GM04503 (cell line): ENCODE results near the gene MAZ.
A peak's percentile ranks its signal among the peaks of the same experiment; 100 is the strongest.

Experiments
- DNase-seq: peaks from one replicate; pipeline ENCODE4 v3.0.0-alpha.2; 2012; ENCODE audit warnings: low read depth

Gene MAZ

DNA sequence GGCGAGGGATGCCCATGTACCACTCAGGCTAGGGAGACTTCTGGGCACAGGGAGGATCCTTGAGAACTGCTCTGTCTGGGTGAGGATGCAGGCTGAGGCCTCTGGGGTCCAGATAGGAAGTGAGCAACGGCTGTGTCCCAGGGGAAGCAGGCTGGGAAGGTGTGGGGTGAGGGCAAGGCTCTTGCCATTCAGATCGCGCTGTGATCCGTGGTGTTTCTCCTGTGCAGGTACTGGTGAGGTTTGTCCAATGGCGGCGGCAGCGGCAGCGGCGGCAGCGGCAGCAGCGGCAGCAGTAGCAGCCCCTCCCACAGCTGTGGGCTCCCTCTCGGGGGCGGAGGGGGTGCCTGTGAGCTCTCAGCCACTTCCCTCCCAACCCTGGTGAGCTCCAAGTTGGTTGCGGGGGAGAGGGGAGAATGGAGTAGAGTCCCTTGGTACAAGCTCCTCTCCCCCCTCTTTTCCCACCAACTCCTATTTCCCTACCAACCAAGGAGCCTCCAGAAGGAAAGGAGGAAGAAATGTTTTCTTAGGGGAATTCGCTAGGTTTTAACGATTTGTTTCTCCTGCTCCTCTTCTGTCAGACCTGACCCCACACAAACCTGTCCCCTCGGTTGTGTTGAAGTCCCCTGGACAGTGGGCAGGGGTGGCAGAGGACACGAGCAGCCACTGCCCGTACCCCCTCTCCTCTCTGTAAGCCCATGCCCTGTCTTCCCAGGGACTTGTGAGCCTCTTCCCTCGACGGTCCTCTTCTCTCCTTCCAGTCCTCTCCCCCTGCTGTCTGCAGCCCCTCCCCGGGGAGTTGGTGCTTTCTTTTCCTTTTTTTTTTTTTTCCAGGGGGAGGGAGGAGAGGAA, 3.7 kb downstream of the MAZ start:
- no peak for DNase-seq

DNA sequence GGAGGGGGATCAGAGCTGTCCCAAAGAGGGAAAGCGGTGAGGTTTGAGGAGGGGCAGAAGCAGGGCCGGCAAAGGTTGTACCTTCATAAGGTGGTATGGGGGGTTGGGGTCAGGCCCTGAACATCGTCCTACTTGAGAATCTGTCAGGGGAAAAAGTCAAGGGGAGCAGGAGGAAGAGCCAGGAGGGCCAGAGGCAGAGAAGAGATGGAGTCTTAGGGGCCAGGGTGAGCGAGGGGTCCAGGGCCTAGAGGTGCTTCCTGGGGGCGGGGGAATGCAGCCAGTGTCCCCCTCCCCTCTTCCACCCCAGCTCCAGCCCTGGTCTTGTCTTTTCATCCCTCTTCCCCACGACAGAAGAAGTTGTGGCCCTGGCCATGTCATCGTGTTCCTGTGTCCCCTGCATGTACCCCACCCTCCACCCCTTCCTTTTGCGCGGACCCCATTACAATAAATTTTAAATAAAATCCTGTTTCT, 4.4 kb downstream of the MAZ start:
- DNase-seq = no peak

- DNase-seq = peak; percentile 89
Observed at GRCh38 chr16:29811170-29811895, 5.0 kb downstream of the MAZ start.

- no peak for DNase-seq
Observed at GRCh38 chr16:29811896-29812665, 5.8 kb downstream of the MAZ start, which contains the start of gene PRRT2. TSS of gene PRRT2 (plus strand) at chr16:29812193. CDS start at chr16:29813055, 862 bp downstream.

DNA sequence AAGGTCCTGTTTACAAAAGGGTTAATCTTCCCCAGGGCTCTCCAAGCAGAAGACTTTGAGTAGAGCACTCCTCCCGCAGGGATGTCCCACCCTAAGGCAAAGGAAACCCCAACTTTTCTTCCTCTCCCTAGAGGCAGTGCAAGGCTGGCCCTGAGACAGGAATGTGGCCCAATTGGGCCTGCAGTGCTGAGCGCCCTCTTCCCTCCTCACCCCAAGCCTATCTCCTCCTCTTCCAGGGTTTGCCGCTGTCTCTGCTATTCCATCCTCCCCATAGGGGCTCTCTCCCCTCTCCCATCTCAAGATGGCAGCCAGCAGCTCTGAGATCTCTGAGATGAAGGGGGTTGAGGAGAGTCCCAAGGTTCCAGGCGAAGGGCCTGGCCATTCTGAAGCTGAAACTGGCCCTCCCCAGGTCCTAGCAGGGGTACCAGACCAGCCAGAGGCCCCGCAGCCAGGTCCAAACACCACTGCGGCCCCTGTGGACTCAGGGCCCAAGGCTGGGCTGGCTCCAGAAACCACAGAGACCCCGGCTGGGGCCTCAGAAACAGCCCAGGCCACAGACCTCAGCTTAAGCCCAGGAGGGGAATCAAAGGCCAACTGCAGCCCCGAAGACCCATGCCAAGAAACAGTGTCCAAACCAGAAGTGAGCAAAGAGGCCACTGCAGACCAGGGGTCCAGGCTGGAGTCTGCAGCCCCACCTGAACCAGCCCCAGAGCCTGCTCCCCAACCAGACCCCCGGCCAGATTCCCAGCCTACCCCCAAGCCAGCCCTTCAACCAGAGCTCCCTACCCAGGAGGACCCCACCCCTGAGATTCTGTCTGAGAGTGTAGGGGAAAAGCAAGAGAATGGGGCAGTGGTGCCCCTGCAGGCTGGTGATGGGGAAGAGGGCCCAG, 6.7 kb downstream of the MAZ start:
- no peak for DNase-seq

DNA sequence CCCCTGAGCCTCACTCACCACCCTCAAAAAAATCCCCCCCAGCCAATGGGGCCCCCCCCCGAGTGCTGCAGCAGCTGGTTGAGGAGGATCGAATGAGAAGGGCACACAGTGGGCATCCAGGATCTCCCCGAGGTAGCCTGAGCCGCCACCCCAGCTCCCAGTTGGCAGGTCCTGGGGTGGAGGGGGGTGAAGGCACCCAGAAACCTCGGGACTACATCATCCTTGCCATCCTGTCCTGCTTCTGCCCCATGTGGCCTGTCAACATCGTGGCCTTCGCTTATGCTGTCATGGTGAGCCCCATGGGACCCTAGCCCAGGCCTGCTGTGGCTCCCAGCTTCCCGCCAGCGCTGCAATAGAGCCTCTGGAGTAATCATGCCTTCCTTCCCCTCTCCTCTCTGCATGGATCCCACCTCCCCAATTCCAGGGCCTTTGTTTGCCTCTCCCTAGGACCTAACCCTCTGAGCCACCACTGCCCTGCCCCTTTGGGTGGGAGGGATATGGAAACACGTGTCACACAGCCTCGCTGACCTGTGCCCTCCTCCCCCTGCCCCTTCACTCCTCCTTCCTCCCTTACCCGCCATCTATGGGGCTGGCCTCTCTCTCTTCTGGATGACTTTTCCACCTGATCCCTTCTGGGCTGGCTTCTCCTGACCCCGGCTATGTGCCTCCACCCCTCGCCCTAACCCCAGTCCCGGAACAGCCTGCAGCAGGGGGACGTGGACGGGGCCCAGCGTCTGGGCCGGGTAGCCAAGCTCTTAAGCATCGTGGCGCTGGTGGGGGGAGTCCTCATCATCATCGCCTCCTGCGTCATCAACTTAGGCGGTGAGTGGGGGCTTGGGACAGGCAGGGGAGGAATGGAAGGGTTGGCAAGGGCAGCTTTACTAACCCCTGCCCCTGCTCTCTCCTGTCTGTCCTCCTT, 7.6 kb downstream of the MAZ start:
- no peak for DNase-seq

DNA sequence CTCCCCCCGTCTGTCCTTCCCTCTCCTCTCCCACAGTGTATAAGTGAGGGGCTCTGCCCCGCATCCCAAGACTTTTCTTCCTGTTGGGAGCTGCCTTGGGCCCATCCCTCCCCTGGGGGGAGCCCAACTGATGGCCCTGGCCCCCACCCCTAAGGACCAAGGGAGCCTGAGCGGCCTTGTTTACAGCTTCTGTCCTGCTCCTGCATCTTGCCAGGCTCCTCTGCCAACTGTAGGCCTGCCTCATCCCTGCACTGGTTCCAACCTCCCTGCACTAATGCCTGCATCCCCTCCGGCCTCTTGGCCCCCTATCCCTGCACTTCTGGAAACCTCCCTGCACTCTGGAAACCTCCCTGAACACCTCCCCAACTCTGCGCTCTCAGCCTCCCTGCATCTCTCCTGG, 8.3 kb downstream of the MAZ start:
- DNase-seq = no peak

GRCh38 chr16:29815032-29815721, 8.8 kb downstream of the MAZ start:
- DNase-seq = no peak

- peak; percentile 94 for DNase-seq
Observed at GRCh38 chr16:29815793-29816693, 9.7 kb downstream of the MAZ start, which contains the start of gene PAGR1. TSS of gene PAGR1 (plus strand) at chr16:29816152. CDS start at chr16:29816526, 374 bp downstream.

DNA sequence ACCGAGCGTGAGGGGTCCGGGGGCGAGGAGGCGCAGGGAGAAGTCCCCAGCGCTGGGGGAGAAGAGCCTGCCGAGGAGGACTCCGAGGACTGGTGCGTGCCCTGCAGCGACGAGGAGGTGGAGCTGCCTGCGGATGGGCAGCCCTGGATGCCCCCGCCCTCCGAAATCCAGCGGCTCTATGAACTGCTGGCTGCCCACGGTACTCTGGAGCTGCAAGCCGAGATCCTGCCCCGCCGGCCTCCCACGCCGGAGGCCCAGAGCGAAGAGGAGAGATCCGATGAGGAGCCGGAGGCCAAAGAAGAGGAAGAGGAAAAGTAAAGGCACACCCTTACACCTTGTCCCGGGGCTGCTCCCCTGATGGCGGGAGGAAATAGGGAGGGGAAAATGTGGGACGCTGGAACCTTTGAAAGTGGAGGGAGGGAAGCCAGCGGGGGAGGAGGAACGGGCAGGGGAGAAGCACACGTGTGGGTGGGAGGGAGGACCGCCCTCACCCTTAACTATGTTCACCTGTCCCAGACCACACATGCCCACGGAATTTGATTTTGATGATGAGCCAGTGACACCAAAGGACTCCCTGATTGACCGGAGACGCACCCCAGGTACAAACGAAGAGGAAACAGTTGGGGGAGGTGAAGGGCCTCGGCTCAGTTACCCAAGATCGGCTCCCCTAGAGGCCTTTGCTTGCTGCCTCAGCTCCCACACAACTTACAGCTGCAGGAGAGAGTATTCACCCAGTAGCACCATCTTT, 10.5 kb downstream of the MAZ start:
- no peak for DNase-seq

DNA sequence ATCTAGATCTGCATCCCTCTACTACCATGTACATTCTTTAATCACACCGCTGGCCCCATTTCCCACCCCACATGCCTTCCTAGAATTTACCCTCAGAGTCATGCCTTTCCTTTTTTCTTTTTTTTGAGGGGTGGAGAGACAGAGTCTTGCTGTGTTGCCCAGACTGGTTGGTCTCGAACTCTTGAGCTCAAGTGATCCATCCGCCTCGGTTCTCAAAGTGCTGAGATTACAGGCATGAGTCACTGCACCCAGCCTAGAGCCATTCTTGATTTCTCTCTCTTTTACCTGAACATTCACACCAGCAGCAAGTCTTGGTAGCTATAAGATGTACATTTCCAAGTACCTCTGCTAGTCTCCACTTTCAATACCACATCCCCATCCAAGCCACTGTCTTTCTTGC, 11.8 kb downstream of the MAZ start:
- no peak for DNase-seq

DNA sequence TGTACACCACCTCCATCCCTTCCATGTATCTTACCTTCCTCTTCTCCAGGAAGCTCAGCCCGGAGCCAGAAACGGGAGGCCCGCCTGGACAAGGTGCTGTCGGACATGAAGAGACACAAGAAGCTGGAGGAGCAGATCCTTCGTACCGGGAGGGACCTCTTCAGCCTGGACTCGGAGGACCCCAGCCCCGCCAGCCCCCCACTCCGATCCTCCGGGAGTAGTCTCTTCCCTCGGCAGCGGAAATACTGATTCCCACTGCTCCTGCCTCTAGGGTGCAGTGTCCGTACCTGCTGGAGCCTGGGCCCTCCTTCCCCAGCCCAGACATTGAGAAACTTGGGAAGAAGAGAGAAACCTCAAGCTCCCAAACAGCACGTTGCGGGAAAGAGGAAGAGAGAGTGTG, 13.2 kb downstream of the MAZ start:
- no peak for DNase-seq

DNA sequence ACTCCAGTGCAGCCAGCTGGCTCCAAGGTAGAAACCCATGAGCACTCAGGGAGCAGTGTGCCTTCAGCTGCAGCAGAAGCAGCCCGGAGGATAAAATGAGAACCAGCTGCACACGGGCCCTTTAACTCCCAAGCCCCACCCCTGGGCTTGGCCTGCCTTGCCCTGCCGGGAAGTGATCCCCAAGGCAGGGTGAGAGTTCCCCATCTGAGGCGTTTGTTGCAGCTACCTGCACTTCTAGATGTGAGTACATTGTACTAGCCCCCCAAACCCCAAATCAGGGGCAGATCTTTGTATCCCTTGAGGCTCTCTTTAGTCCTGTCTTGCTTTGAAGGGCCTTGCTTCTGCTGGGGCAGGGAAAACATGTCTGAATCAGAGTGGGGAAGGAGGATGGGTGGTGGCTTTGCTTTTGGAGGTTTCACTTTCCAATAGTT, 14.0 kb downstream of the MAZ start, which contains the start of gene MVP:
Gene MVP (plus strand): TSS at position 192 of the 431 bp plus-strand sequence. CDS start 10,088 bp downstream, outside the sequence.
- DNase-seq = no peak

GRCh38 chr16:29820730-29821642, 14.7 kb downstream of the MAZ start:
- DNase-seq = no peak

GRCh38 chr16:29821643-29822115, 15.3 kb downstream of the MAZ start:
- DNase-seq = no peak

GRCh38 chr16:29824589-29825144, 18.3 kb downstream of the MAZ start:
- no peak for DNase-seq
